HepG2 (cell line): ENCODE data around the gene ITPRIP. TPM values are rescaled to one million over a fixed set of nuclear protein-coding genes. Genes with fewer than 3 reads are reported as not detected.

Experiments used
- CBX5 ChIP-seq: sonication (generic); formaldehyde crosslinking; IDR thresholded peaks from 2 replicates; pipeline ENCODE4 v1.4.0; 2020; ENCODE audit warnings: missing genetic modification reagents, borderline replicate concordance
- FOXO1 ChIP-seq: sonication (generic); formaldehyde crosslinking; IDR thresholded peaks from 2 replicates; pipeline ENCODE4 v1.4.0; 2020; ENCODE audit warnings: missing genetic modification reagents
- HES4 ChIP-seq: sonication (generic); formaldehyde crosslinking; IDR thresholded peaks from 2 replicates; pipeline ENCODE4 v1.9.0; 2021; ENCODE audit warnings: mild to moderate bottlenecking, missing genetic modification reagents, borderline replicate concordance
- LCORL ChIP-seq, 2 experiments: fragments of 450-650 bp in 1 of 2; sonication (generic) in 1 of 2; formaldehyde crosslinking in 1 of 2; IDR thresholded peaks; 2 replicates each; pipeline versions ENCODE4 v1.5.0 to v1.6.1; 2017 to 2020; ENCODE audit warnings: antibody characterized with exemption in 1 of 2, missing genetic modification reagents in 1 of 2
- MLLT10 ChIP-seq: sonication (generic); formaldehyde crosslinking; IDR thresholded peaks from 2 replicates; pipeline ENCODE4 v1.4.0; 2020; ENCODE audit warnings: missing genetic modification reagents
- POGZ ChIP-seq: sonication (generic); formaldehyde crosslinking; IDR thresholded peaks from 2 replicates; pipeline ENCODE4 v1.4.0; 2020; ENCODE audit warnings: mild to moderate bottlenecking, missing genetic modification reagents
- SMYD3 ChIP-seq: sonication (generic); formaldehyde crosslinking; IDR thresholded peaks from 2 replicates; pipeline ENCODE4 v1.8.1; 2023; ENCODE audit warnings: mild to moderate bottlenecking, missing genetic modification reagents
- SOX13 ChIP-seq, 3 experiments: fragments of 450-650 bp in 1 of 3; sonication (generic) in 1 of 3; formaldehyde crosslinking in 1 of 3; IDR thresholded peaks in 2 of 3; conservative IDR thresholded peaks in 1 of 3; 2 replicates each; pipeline versions ENCODE4 v1.5.0 to v1.6.1; 2016 to 2020; ENCODE audit warnings: antibody characterized with exemption in 1 of 3, mild to moderate bottlenecking in 1 of 3, missing compliant biosample characterization in 1 of 3, missing genetic modification reagents in 1 of 3, moderate library complexity in 1 of 3
- ZFP62 ChIP-seq: sonication (generic); formaldehyde crosslinking; IDR thresholded peaks from 2 replicates; pipeline ENCODE4 v1.4.0; 2020; ENCODE audit warnings: missing genetic modification reagents
- ZNF143 ChIP-seq: sonication (generic); formaldehyde crosslinking; IDR thresholded peaks from 2 replicates; pipeline ENCODE4 v1.4.0; 2020; ENCODE audit warnings: missing genetic modification reagents
- ZNF337 ChIP-seq: sonication (generic); formaldehyde crosslinking; IDR thresholded peaks from 2 replicates; pipeline ENCODE4 v1.5.1; 2020; ENCODE audit warnings: missing genetic modification reagents, low read depth, mild to moderate bottlenecking, borderline replicate concordance
- ZNF367 ChIP-seq: sonication (generic); formaldehyde crosslinking; IDR thresholded peaks from 2 replicates; pipeline ENCODE4 v1.4.0; 2020; ENCODE audit warnings: missing genetic modification reagents, borderline replicate concordance
- ZNF383 ChIP-seq: sonication (generic); formaldehyde crosslinking; IDR thresholded peaks from 2 replicates; pipeline ENCODE4 v1.4.0; 2020; ENCODE audit warnings: missing genetic modification reagents, mild to moderate bottlenecking, borderline replicate concordance
- ZNF496 ChIP-seq: sonication (generic); formaldehyde crosslinking; IDR thresholded peaks from 2 replicates; pipeline ENCODE4 v1.8.1; 2023; ENCODE audit warnings: mild to moderate bottlenecking, moderate library complexity, missing genetic modification reagents; ENCODE audit not compliant: insufficient replicate concordance
- polyA plus RNA-seq, 8 experiments: library from polyadenylated mRNA; depleted of rRNA in 3 of 8; stranded (reverse) in 7 of 8; unstranded in 1 of 8; fragments of >200 nt; fragmentation: Illumina TruSeq in 4 of 8; extraction: Trizol in 4 of 8; gene quantifications; 2 replicates each; pipeline versions ENCODE4 v1.2.1 to v1.2.3, GENCODE V29; 2011 to 2016; ENCODE audit warnings: low read depth in 4 of 8, missing spikeins in 1 of 8, mixed read lengths in 1 of 8; ENCODE audit not compliant: insufficient read depth in 1 of 8
- total RNA-seq, 5 experiments: library from RNA; depleted of rRNA; stranded (reverse); fragments of >200 nt; fragmentation: Illumina TruSeq; extraction: Trizol; gene quantifications; 2 replicates each; pipeline ENCODE4 v1.2.3, GENCODE V29; 2016; ENCODE audit warnings: low read depth in 1 of 5
- TF ChIP-seq, protein P1 (sequence below): sonication (generic); formaldehyde crosslinking; IDR thresholded peaks from 2 replicates; pipeline ENCODE4 v1.4.0; 2020; ENCODE audit warnings: missing genetic modification reagents
- TF ChIP-seq, protein P2 (sequence below): sonication (generic); formaldehyde crosslinking; IDR thresholded peaks from 2 replicates; pipeline ENCODE4 v1.8.1; 2023; ENCODE audit warnings: mild to moderate bottlenecking, missing genetic modification reagents
- TF ChIP-seq, protein P3 (sequence below): sonication (generic); formaldehyde crosslinking; IDR thresholded peaks from 2 replicates; pipeline ENCODE4 v1.8.1; 2023; ENCODE audit warnings: mild to moderate bottlenecking, missing genetic modification reagents
- TF ChIP-seq, protein P4 (sequence below): sonication (generic); formaldehyde crosslinking; IDR thresholded peaks from 2 replicates; pipeline ENCODE4 v1.4.0; 2020; ENCODE audit warnings: missing genetic modification reagents

ITPRIP gene
- total and polyA plus RNA-seq, 2 of the 13 experiments (the other 11 are each of a cell fraction or from before 2014, with no cell fraction given): 1.00 to 2.8 TPM

GRCh38 chr10:104274762-104275721 lies 63.2 kb downstream of the ITPRIP start (continued):
- TF ChIP-seq POGZ (CRISPR knock-in tag): peak; percentile 67; the same call in 1 of the 2 replicates
- no peak for TF ChIP-seq ZNF367
- TF ChIP-seq, protein P1, sequence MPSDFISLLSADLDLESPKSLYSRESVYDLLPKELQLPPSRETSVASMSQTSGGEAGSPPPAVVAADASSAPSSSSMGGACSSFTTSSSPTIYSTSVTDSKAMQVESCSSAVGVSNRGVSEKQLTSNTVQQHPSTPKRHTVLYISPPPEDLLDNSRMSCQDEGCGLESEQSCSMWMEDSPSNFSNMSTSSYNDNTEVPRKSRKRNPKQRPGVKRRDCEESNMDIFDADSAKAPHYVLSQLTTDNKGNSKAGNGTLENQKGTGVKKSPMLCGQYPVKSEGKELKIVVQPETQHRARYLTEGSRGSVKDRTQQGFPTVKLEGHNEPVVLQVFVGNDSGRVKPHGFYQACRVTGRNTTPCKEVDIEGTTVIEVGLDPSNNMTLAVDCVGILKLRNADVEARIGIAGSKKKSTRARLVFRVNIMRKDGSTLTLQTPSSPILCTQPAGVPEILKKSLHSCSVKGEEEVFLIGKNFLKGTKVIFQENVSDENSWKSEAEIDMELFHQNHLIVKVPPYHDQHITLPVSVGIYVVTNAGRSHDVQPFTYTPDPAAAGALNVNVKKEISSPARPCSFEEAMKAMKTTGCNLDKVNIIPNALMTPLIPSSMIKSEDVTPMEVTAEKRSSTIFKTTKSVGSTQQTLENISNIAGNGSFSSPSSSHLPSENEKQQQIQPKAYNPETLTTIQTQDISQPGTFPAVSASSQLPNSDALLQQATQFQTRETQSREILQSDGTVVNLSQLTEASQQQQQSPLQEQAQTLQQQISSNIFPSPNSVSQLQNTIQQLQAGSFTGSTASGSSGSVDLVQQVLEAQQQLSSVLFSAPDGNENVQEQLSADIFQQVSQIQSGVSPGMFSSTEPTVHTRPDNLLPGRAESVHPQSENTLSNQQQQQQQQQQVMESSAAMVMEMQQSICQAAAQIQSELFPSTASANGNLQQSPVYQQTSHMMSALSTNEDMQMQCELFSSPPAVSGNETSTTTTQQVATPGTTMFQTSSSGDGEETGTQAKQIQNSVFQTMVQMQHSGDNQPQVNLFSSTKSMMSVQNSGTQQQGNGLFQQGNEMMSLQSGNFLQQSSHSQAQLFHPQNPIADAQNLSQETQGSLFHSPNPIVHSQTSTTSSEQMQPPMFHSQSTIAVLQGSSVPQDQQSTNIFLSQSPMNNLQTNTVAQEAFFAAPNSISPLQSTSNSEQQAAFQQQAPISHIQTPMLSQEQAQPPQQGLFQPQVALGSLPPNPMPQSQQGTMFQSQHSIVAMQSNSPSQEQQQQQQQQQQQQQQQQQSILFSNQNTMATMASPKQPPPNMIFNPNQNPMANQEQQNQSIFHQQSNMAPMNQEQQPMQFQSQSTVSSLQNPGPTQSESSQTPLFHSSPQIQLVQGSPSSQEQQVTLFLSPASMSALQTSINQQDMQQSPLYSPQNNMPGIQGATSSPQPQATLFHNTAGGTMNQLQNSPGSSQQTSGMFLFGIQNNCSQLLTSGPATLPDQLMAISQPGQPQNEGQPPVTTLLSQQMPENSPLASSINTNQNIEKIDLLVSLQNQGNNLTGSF: no peak
- no peak for TF ChIP-seq ZNF383 (CRISPR knock-in tag)
- TF ChIP-seq ZFP62 (CRISPR knock-in tag): no peak
- TF ChIP-seq LCORL (IDR thresholded peaks at IDR 0.05): no peak
- peak; percentile 41; the same call in 1 of the 2 replicates for TF ChIP-seq LCORL (CRISPR knock-in tag; IDR thresholded peaks at IDR 0.05)
- no peak for TF ChIP-seq ZNF143
- TF ChIP-seq MLLT10 (CRISPR knock-in tag): no peak
- TF ChIP-seq SOX13 (IDR thresholded peaks at IDR 0.05): no peak
- no peak for TF ChIP-seq SOX13 (CRISPR knock-in tag; conservative IDR thresholded peaks at IDR 0.05 in 1 of 2, IDR thresholded peaks at IDR 0.05 in 1 of 2)
- no peak for TF ChIP-seq ZNF337
- TF ChIP-seq FOXO1 (CRISPR knock-in tag): no peak
- TF ChIP-seq, protein P2, sequence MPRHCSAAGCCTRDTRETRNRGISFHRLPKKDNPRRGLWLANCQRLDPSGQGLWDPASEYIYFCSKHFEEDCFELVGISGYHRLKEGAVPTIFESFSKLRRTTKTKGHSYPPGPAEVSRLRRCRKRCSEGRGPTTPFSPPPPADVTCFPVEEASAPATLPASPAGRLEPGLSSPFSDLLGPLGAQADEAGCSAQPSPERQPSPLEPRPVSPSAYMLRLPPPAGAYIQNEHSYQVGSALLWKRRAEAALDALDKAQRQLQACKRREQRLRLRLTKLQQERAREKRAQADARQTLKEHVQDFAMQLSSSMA (CRISPR knock-in tag): no peak
- TF ChIP-seq, protein P3, sequence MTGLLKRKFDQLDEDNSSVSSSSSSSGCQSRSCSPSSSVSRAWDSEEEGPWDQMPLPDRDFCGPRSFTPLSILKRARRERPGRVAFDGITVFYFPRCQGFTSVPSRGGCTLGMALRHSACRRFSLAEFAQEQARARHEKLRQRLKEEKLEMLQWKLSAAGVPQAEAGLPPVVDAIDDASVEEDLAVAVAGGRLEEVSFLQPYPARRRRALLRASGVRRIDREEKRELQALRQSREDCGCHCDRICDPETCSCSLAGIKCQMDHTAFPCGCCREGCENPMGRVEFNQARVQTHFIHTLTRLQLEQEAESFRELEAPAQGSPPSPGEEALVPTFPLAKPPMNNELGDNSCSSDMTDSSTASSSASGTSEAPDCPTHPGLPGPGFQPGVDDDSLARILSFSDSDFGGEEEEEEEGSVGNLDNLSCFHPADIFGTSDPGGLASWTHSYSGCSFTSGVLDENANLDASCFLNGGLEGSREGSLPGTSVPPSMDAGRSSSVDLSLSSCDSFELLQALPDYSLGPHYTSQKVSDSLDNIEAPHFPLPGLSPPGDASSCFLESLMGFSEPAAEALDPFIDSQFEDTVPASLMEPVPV (CRISPR knock-in tag): no peak; the same call in 1 of the 2 replicates
- TF ChIP-seq SMYD3 (CRISPR knock-in tag): no peak
- no peak for TF ChIP-seq ZNF496
- TF ChIP-seq, protein P4, sequence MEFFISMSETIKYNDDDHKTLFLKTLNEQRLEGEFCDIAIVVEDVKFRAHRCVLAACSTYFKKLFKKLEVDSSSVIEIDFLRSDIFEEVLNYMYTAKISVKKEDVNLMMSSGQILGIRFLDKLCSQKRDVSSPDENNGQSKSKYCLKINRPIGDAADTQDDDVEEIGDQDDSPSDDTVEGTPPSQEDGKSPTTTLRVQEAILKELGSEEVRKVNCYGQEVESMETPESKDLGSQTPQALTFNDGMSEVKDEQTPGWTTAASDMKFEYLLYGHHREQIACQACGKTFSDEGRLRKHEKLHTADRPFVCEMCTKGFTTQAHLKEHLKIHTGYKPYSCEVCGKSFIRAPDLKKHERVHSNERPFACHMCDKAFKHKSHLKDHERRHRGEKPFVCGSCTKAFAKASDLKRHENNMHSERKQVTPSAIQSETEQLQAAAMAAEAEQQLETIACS: no peak
- TF ChIP-seq HES4: no peak
- TF ChIP-seq CBX5 (CRISPR knock-in tag): peak; percentile 13; the same call in 1 of the 2 replicates
